Lower leg skin (tissue), 4 donors: ENCODE results near the gene NDRG2. TPM values are rescaled to one million over a fixed set of nuclear protein-coding genes. Genes with fewer than 3 reads are reported as not detected.

ENCODE experiments used
- DNase-seq, 2 donors: peaks; one replicate each; pipeline ENCODE4 v3.0.0-alpha.2; 2019; ENCODE audit warnings: low spot score in 2 of 2
- H3K4me3 ChIP-seq: fragments of 200-600 bp; sonication (generic); 2 replicates; pipeline ENCODE4 v1.5.1; 2017; ENCODE audit warnings: mild to moderate bottlenecking, low read depth; ENCODE audit not compliant: poor library complexity, severe bottlenecking
- CTCF ChIP-seq, 3 donors: fragments of 450-650 bp; IDR thresholded peaks; one replicate each; pipeline ENCODE4 v1.5.1; 2016; ENCODE audit warnings: antibody characterized with exemption in 3 of 3, mild to moderate bottlenecking in 3 of 3, moderate library complexity in 2 of 3
- POLR2A ChIP-seq, 2 donors: fragments of 450-650 bp; IDR thresholded peaks; one replicate each; pipeline ENCODE4 v1.6.1; 2016 to 2017; ENCODE audit warnings: antibody characterized with exemption in 2 of 2, mild to moderate bottlenecking in 1 of 2, moderate library complexity in 1 of 2
- WGBS, 2 donors: methylation state at CpG; one replicate each; pipeline ENCODE4 v1.1.5; 2018; 5-methylcytosine and 5-hydroxymethylcytosine counted together
- intact Hi-C: fragments of 100-400 bp; cut with DNase I; formaldehyde crosslinking; loops from one replicate; pipeline ENCODE4 v1.15.0; 2023; ENCODE audit warnings: low total_unique reads
- total RNA-seq, 4 donors: library from RNA; depleted of rRNA; stranded (reverse); fragments of >200 nt; gene quantifications; one replicate each; pipeline ENCODE4 v1.1.0, GENCODE V29; 2016

Gene NDRG2
- total RNA-seq, 4 donors from 2014 or later: 186 to 475 (median 282) TPM

GRCh38 chr14:21025371-21026273 lies 761 bp upstream of the NDRG2 start:
- intact Hi-C loops: no loop called here
- DNase-seq: peak; percentile 68 to 93
- peak overlapping the region; percentile 41 for H3K4me3 ChIP-seq
- 7 to 8% methylated on average over 47 to 51 of the region's 58 CpGs for WGBS, 2 donors
- TF ChIP-seq CTCF (IDR thresholded peaks at IDR 0.05) (no peak), POLR2A (IDR thresholded peaks at IDR 0.05) (no peak)

- 25 to 30% methylated on average over 17 of the region's 17 CpGs for WGBS, 2 donors
- TF ChIP-seq CTCF (IDR thresholded peaks at IDR 0.05) (no peak), POLR2A (IDR thresholded peaks at IDR 0.05) (no peak)
- peak in 1 of 2 donors; percentile 85 for DNase-seq
- peak overlapping the region; percentile 41 for H3K4me3 ChIP-seq
- intact Hi-C loops: no loop called here
Observed at GRCh38 chr14:21023817-21024584, 860 bp downstream of the NDRG2 start.

GRCh38 chr14:21023174-21023573 lies 1.7 kb downstream of the NDRG2 start:
- TF ChIP-seq CTCF (IDR thresholded peaks at IDR 0.05) (no peak), POLR2A (IDR thresholded peaks at IDR 0.05) (no peak)
- peak in 1 of 2 donors; percentile 85 for DNase-seq
- 62 to 67% methylated on average over 7 of the region's 7 CpGs for WGBS, 2 donors
- intact Hi-C loops: no loop called here
- no peak overlapping the region for H3K4me3 ChIP-seq

GRCh38 chr14:21022686-21023085 lies 2.2 kb downstream of the NDRG2 start:
- H3K4me3 ChIP-seq: no peak overlapping the region
- intact Hi-C loops: no loop called here
- peak in 1 of 2 donors; percentile 68 for DNase-seq
- 79 to 83% methylated on average over 5 of the region's 5 CpGs for WGBS, 2 donors
- TF ChIP-seq POLR2A (IDR thresholded peaks at IDR 0.05): no peak
- no peak for TF ChIP-seq CTCF (IDR thresholded peaks at IDR 0.05)

GRCh38 chr14:21020977-21021545 lies 3.8 kb downstream of the NDRG2 start:
- no peak overlapping the region for H3K4me3 ChIP-seq
- no peak for TF ChIP-seq CTCF (IDR thresholded peaks at IDR 0.05)
- TF ChIP-seq POLR2A (IDR thresholded peaks at IDR 0.05): no peak
- intact Hi-C loops: no loop called here
- peak in 1 of 2 donors; percentile 17 for DNase-seq
- WGBS, 2 donors: 78 to 84% methylated on average over 5 of the region's 5 CpGs
